Activated CD8-positive, alpha-beta memory T cell treated with anti-CD3 and anti-CD28 coated beads, Interleukin-2, amount 10 ng/mL, durations not matched to agents 7 days and 5 days (primary cell): ENCODE data around the gene NUDCD3. TPM values are rescaled to one million over a fixed set of nuclear protein-coding genes. Genes with fewer than 3 reads are reported as not detected.
"Not testable (repeated sequence)": the region's sequence is repeated elsewhere in the genome, so short reads cannot be mapped to it uniquely, and the experiment has no call there.

Source experiments
- ATAC-seq: fragments of 150-1000 bp; cut with Tn5 transposase; one replicate; pipeline ENCODE4 v1.10.0; 2021; ENCODE audit warnings: moderate library complexity
- CTCF ChIA-PET: fragments of 350-600 bp; sonication (Branson Sonifier 250); formaldehyde crosslinking; loops from one replicate; lab custom pipeline; 2021; ENCODE audit warnings: antibody characterized with exemption; lab: Charles Lee
- DNase-seq: peaks from one replicate; pipeline ENCODE4 v3.0.0-alpha.2; 2020
- H3K27ac Mint-ChIP-seq: one replicate; pipeline ENCODE4 v1.8.0; 2021; ENCODE audit warnings: mild to moderate bottlenecking, mixed read lengths
- H3K27me3 Mint-ChIP-seq: one replicate; pipeline ENCODE4 v1.8.0; 2021; ENCODE audit warnings: mixed read lengths
- H3K36me3 Mint-ChIP-seq: one replicate; pipeline ENCODE4 v1.8.0; 2021; ENCODE audit warnings: mild to moderate bottlenecking, mixed read lengths
- H3K4me1 Mint-ChIP-seq: one replicate; pipeline ENCODE4 v1.8.0; 2021; ENCODE audit warnings: mixed read lengths
- H3K4me3 Mint-ChIP-seq: one replicate; pipeline ENCODE4 v1.8.0; 2021; ENCODE audit warnings: mild to moderate bottlenecking, moderate library complexity, mixed read lengths
- H3K9me3 Mint-ChIP-seq: one replicate; pipeline ENCODE4 v1.8.0; 2022; ENCODE audit warnings: low read depth, mixed read lengths
- total RNA-seq, 2 experiments: library from RNA; stranded (reverse); gene quantifications; one replicate each; pipeline ENCODE4 v1.2.3, GENCODE V29; 2021

NUDCD3 gene
- total RNA-seq, 2 experiments from 2014 or later, result 92.2 to 101 TPM

DNA sequence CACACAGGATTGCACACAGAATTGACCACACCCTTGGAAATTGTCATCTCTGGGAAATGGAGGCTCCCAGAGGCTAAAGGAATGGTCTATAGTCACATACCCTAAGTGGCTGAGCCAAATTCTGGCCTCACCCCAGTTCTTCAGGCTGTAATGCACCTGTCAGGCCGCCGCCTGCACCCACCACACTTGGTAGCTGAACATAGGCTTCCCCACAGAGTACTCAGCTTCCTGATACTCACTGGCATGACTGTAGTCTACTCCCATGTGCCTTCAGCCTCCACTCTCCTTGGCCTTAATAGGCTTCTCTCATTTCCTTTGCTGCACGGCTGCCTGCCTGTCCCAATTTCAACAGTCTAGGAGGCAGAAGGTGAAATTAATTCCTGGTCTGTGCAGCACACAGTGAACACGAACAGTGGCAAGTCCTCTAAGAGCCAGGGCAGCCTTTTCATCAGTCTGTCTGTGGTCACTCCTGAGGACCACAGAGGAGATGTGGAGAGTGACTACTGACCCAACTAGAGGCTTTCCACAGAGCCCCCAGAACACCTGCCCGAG lies 42.5 kb downstream of the NUDCD3 start:
- Mint-ChIP-seq H3K27me3 (no peaks in the 10 kb centered on the region), H3K4me1 (peaks cover 22% of the 10 kb centered on the region), H3K36me3 (peaks cover 59% of the 10 kb centered on the region), H3K4me3 (no peak overlapping the region), H3K27ac (no peak overlapping the region), H3K9me3 (no peaks in the 10 kb centered on the region)
- ATAC-seq (no peak), DNase-seq (no peak)
- CTCF ChIA-PET, result interaction anchor here (1.4 kb wide), 1 partner anchor 207 kb away, joined by 4 read pairs; no protein-coding TSS in a partner anchor

DNA sequence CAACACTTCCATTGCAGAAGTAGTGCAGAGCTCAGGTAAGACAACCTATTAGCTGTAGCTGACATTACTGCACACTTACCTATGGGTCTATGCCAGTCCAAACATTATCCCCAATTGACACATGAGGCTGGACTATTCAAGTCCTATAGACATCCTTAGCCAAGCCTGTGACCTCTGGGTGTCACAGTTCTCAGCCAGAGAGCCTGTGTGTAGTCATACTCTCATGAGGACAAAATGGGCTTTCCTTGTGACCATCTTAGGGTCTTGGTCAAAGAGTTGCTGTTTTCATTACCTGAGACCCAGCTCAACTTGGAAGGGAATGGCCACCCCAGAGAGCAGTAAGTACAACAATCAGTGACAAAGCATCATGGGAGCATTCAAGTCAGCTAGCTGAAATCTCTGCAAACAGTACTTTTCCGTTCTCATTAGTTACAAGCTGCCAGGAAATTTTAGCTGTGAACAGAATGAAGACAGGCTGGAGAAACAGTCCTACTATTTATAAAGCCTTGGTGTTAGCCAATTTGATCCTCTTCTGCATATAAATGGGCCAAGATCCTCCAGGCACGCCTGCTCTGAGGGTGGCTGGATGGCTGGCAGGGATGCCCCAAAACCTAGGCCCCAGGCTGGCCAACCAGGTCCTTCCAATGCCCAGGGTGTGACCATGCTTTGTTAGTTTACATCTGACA lies 44.3 kb downstream of the NUDCD3 start:
- DNase-seq, result no peak
- no peak overlapping the region for H3K27ac Mint-ChIP-seq
- H3K9me3 Mint-ChIP-seq, result no peaks in the 10 kb centered on the region
- H3K27me3 Mint-ChIP-seq, result no peaks in the 10 kb centered on the region
- H3K36me3 Mint-ChIP-seq, result peaks cover 56% of the 10 kb centered on the region
- peaks cover 22% of the 10 kb centered on the region for H3K4me1 Mint-ChIP-seq
- CTCF ChIA-PET, result no interaction called here
- no peak for ATAC-seq
- no peak overlapping the region for H3K4me3 Mint-ChIP-seq

DNA sequence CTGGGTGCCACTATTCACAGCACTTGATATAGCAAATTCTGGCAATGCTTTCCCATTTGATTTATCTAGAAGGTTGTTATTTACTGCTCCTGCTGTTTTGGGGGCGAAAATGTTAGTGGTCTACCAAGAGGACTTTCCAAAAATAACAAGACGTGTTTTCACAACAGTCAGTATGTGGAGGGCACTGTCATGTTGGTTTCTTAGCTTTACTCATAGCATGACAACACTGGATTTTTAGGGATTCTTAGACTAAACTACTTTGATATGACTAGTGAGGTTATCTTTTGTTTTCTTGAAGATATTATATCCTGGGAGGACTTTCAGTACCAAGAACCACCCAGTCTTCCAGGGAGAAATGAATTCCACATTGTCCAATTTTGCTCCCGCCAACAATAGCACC lies 49.4 kb downstream of the NUDCD3 start:
- Mint-ChIP-seq H3K9me3 (no peaks in the 10 kb centered on the region), H3K36me3 (peaks cover 30% of the 10 kb centered on the region), H3K4me3 (no peak overlapping the region), H3K4me1 (peaks cover 14% of the 10 kb centered on the region), H3K27ac (no peak overlapping the region), H3K27me3 (no peaks in the 10 kb centered on the region)
- CTCF ChIA-PET, result interaction anchor here (1.2 kb wide), 1 partner anchor 9 kb away, joined by 3 read pairs; no protein-coding TSS in a partner anchor
- DNase-seq (no peak), ATAC-seq (no peak)

DNA sequence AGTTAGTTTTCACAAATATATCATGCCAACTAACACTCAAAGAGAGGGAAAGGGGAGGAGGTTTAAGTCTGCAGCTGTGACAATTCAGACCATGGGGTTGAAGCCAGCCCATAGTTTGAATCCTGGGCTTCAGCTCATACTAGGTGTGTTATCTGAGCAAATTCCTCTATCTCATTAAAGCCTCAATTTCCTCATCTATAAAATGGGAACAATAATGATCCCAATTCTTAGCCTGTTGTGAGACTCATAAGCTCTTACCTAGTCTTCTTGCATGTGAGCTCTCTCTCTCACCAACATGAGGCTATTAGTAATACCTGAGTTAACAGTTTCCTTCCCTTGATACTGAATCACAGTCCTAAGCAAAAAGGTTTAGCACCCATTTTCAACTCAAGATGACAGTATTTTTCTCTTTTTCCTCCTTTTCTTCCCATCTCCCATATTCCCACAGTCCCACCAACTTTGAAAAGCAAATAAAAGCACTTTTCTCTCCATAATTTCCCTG lies 49.8 kb downstream of the NUDCD3 start:
- CTCF ChIA-PET, result no interaction called here
- DNase-seq (no peak), ATAC-seq (no peak)
- peaks cover 27% of the 10 kb centered on the region for H3K36me3 Mint-ChIP-seq
- H3K4me3 Mint-ChIP-seq, result no peak overlapping the region
- peaks cover 17% of the 10 kb centered on the region for H3K4me1 Mint-ChIP-seq
- no peak overlapping the region for H3K27ac Mint-ChIP-seq
- H3K9me3 Mint-ChIP-seq, result no peaks in the 10 kb centered on the region
- H3K27me3 Mint-ChIP-seq, result no peaks in the 10 kb centered on the region

DNA sequence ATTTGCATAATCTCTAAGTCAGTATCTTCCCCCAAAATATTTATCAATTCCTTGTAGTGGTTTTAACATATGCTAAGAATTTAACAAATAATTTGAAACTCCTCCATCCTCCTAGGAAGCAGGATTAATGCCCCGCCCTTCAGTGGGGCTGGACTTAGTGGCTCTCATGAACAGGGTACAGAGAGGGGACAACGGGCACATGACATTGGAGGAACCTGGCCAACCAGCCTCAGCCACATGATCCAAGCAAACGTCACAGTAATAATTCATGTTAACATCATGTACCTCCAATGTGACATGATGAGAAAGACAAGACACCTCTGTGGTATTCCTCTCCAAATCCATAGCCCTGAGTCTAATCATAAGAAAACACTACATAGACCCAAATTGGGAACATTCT lies 50.5 kb downstream of the NUDCD3 start:
- H3K4me3 Mint-ChIP-seq, result no peak overlapping the region
- peaks cover 21% of the 10 kb centered on the region for H3K36me3 Mint-ChIP-seq
- no peaks in the 10 kb centered on the region for H3K9me3 Mint-ChIP-seq
- H3K27me3 Mint-ChIP-seq, result no peaks in the 10 kb centered on the region
- ATAC-seq, result no peak
- DNase-seq, result no peak
- CTCF ChIA-PET, result no interaction called here
- H3K27ac Mint-ChIP-seq, result no peak overlapping the region
- H3K4me1 Mint-ChIP-seq, result peaks cover 19% of the 10 kb centered on the region

DNA sequence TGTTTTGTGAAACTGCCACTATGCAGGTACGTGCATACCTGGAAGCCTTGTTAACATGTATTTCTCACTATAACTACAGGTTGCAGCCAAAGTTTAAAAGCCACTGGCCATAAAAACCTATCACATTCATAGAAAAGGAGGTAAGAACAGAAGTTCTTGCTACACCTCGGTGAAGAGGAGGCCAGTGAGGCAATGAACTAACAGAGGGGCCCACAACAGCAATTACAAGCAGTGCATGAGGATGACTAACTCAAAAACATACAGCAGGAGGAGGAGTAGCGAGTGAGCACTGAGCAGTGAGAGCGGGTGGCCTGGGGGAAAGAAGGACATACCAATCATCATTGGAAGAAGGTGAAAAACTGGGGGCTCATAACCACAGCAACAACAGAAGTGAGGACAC lies 51.6 kb downstream of the NUDCD3 start:
- H3K4me3 Mint-ChIP-seq, result no peak overlapping the region
- H3K27me3 Mint-ChIP-seq, result no peaks in the 10 kb centered on the region
- peaks cover 15% of the 10 kb centered on the region for H3K36me3 Mint-ChIP-seq
- CTCF ChIA-PET, result interaction anchor here (1.2 kb wide), 1 partner anchor 31 kb away, joined by 3 read pairs; no protein-coding TSS in a partner anchor
- peaks cover 19% of the 10 kb centered on the region for H3K4me1 Mint-ChIP-seq
- no peak for ATAC-seq
- no peak for DNase-seq
- no peaks in the 10 kb centered on the region for H3K9me3 Mint-ChIP-seq
- H3K27ac Mint-ChIP-seq, result no peak overlapping the region

DNA sequence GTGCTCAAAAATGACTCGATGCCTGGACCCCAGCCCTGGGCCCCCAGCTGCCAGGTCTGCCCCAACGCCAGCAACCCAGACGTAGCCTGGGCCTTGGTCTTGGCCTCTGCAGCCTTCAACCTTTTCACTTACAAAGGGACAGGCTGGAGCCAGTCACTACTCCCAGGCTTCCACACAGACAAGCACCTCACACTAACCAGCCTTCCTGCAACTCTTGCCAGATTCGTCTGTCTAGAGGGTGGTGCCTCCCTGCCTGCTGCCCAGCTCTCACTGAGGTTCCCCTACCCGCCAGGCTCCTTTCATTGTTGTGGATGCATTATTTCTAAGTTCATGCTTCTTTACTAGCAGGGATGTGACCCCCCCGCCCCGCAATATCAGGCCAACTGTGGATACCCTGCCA lies 56.3 kb downstream of the NUDCD3 start:
- no peaks in the 10 kb centered on the region for H3K9me3 Mint-ChIP-seq
- DNase-seq (no peak), ATAC-seq (peak; percentile 12)
- H3K4me3 Mint-ChIP-seq, result no peak overlapping the region
- H3K4me1 Mint-ChIP-seq, result peaks cover 12% of the 10 kb centered on the region
- peaks cover 12% of the 10 kb centered on the region for H3K36me3 Mint-ChIP-seq
- no peaks in the 10 kb centered on the region for H3K27me3 Mint-ChIP-seq
- H3K27ac Mint-ChIP-seq, result no peak overlapping the region
- CTCF ChIA-PET, result no interaction called here

DNA sequence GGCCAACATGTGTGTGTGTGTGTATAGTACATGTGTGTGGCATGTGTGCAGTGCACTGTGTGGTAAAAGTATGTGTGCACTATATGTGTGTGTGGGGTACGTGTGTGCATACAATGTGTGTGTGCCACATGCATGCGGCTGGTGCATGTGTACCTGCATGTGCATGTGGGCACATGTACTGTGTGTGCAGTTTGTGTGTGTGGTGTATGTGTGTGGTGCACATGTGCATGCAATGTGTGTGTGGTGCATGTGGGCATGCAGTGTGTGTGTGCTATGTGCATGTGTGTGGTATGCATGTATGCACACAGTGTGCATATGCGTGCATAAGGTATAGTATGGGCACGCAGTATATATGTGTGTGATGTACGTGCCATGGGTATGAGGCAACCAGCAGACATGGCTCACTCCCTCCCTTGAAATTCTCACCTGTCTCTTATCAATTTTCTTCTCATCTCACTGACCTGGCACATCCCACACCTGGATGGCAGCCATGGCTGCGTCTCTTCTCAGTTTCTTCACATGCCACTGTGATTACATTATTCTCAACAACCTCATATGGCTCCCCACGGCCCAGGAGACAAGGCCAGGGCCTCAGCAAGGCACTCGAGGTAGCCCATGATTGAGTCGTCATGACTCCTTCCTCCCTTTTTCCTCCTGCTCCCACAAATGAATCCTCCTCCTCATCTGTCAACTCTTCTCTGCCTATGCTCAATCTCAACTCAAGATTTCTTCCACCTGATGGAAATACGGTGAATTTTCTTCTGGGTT lies 57.0 kb downstream of the NUDCD3 start:
- no peak for DNase-seq
- CTCF ChIA-PET, result interaction anchor here (1.6 to 1.7 kb wide), 2 partner anchors 28 to 132 kb away, joined by 3 to 5 read pairs; no protein-coding TSS in a partner anchor
- no peak for ATAC-seq
- Mint-ChIP-seq H3K27me3 (no peaks in the 10 kb centered on the region), H3K36me3 (peaks cover 12% of the 10 kb centered on the region), H3K4me3 (no peak overlapping the region), H3K4me1 (peaks cover 13% of the 10 kb centered on the region), H3K9me3 (no peaks in the 10 kb centered on the region), H3K27ac (no peak overlapping the region)

DNA sequence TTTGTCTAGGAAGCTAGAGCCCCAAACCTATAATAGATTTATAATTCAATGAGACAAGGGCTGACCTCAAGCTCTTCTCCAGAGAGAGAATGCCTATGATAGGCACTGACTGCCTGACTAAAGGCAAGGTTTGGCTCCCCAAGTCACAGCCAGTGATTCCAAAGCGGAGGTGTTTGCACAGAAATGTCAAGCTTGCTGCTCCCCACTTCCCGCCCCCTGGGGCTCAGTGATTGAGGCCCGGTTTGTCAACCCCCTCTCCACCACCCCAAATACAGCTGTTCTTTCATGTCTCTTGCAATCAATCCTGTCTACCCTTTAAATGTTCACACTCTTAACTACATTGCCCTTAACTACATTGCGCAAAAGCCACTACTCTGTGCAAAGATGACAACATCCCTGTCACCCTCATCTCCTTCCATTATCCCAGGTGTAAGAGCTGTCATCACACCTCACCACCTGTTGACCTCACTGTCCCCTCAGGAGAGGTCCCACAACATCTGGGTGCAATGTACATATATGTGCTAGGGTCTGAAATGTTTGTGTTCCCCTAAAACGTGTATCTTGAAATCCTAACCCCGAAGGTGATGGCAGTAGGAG lies 58.0 kb downstream of the NUDCD3 start:
- H3K36me3 Mint-ChIP-seq, result peaks cover 9% of the 10 kb centered on the region
- DNase-seq, result no peak
- H3K27ac Mint-ChIP-seq, result no peak overlapping the region
- CTCF ChIA-PET, result interaction anchor here (1.2 to 1.9 kb wide), 5 partner anchors 9 to 133 kb away, joined by 3 to 5 read pairs (median 4); no protein-coding TSS in a partner anchor
- H3K4me1 Mint-ChIP-seq, result peaks cover 16% of the 10 kb centered on the region
- no peaks in the 10 kb centered on the region for H3K27me3 Mint-ChIP-seq
- ATAC-seq, result no peak
- H3K4me3 Mint-ChIP-seq, result no peak overlapping the region
- H3K9me3 Mint-ChIP-seq, result no peaks in the 10 kb centered on the region

DNA sequence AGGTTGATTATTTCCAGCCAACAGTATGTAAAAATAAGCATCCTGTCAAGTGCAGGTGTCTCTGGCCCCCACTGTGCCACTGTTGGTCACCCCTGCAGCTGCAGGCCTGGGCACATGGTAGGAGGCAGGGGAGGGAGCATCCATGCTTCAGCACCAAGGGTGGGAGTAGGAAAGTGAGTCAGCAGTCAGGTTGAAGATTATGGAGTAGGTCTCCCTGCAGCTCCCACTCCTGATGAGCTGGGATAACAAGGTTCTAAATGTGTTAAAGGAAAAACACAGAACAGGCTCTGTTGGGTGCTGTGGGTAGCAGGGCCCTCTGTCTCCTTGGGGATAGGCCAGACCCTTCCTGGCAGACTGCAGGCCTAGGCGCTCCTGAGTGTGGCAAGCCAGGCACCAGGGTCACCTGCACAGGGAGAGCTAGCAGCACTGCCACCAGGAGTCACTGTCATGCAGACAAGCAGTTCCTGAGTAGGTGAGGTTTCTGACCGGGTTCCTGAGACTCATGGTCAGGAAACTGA lies 59.3 kb downstream of the NUDCD3 start:
- H3K4me1 Mint-ChIP-seq, result peaks cover 10% of the 10 kb centered on the region
- no peaks in the 10 kb centered on the region for H3K9me3 Mint-ChIP-seq
- no peak overlapping the region for H3K27ac Mint-ChIP-seq
- DNase-seq (no peak), ATAC-seq (peak; percentile 33)
- no peaks in the 10 kb centered on the region for H3K27me3 Mint-ChIP-seq
- H3K36me3 Mint-ChIP-seq, result peaks cover 16% of the 10 kb centered on the region
- CTCF ChIA-PET, result interaction anchor here (1.2 to 1.9 kb wide), 2 partner anchors 15 to 46 kb away, joined by 4 read pairs; no protein-coding TSS in a partner anchor
- no peak overlapping the region for H3K4me3 Mint-ChIP-seq

DNA sequence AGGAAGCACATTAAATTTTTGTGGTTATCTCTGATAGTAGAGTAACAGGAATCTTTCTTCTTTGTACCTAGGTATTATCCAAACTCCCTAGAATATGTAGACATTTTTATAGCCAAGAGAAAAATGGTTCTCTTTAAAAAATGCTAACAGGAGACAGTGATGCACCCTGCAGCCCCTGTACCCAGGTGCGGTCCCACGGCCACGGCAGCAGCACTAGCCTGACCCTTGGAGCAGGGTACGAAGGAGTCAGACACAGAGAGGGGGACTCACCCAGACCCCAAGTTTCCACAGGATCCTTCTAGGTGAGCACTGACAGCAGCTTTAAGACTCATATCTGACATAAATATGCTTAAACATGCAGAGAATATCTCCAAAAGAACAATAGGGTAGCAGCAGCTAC lies 60.4 kb downstream of the NUDCD3 start:
- H3K4me3 Mint-ChIP-seq, result no peak overlapping the region
- peaks cover 4% of the 10 kb centered on the region for H3K4me1 Mint-ChIP-seq
- CTCF ChIA-PET, result interaction anchor here (0.7 kb wide), 1 partner anchor 1092 kb away, joined by 3 read pairs; no protein-coding TSS in a partner anchor
- H3K36me3 Mint-ChIP-seq, result peaks cover 23% of the 10 kb centered on the region
- DNase-seq, result no peak
- H3K27ac Mint-ChIP-seq, result no peak overlapping the region
- no peaks in the 10 kb centered on the region for H3K9me3 Mint-ChIP-seq
- ATAC-seq, result no peak
- H3K27me3 Mint-ChIP-seq, result no peaks in the 10 kb centered on the region

DNA sequence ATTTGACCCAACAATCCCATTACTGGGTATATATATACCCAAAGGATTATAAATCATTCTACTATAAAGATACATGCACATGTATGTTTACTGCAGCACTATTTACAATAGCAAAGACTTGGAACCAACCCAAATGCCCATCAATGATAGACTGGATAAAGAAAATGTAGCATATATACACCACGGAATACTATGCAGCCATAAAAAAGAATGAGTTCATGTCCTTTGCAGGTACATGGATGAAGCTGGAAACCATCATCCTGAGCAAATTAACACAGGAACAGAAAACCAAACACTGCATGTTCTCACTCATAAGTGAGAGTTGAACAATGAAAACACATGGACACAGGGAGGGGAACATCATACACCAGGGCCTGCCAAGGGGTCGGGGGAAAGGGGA lies 65.7 kb downstream of the NUDCD3 start:
- H3K9me3 Mint-ChIP-seq, H3K27ac Mint-ChIP-seq, H3K4me1 Mint-ChIP-seq, CTCF ChIA-PET, ATAC-seq, DNase-seq, H3K27me3 Mint-ChIP-seq, H3K4me3 Mint-ChIP-seq: not testable (repeated sequence)
- peaks cover 49% of the 10 kb centered on the region for H3K36me3 Mint-ChIP-seq

DNA sequence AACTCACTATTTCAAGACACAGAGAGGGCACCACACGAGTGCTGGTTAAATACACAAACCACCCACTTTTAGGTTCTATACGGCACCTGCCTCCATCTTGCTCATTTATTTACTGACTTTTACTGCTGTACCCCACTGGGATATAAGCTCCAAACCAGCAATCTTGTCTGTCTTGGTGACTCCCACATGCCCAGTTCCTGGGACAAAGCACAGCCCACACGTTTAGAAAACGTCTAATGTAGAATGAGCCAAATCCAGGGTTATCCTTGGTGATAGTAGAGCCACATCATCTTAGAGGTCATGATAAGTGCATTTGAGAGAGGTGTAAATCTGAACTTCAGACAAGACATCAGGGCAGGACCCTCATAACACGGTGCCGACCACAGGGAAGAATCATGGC lies 73.5 kb downstream of the NUDCD3 start:
- Mint-ChIP-seq H3K27ac (no peak overlapping the region), H3K4me3 (no peak overlapping the region), H3K4me1 (peaks cover 4% of the 10 kb centered on the region), H3K36me3 (peaks cover 27% of the 10 kb centered on the region), H3K27me3 (no peaks in the 10 kb centered on the region), H3K9me3 (no peaks in the 10 kb centered on the region)
- CTCF ChIA-PET, result interaction anchor here (1.7 to 2.2 kb wide), 2 partner anchors 11 to 15 kb away, joined by 4 to 6 read pairs; no protein-coding TSS in a partner anchor
- ATAC-seq (no peak), DNase-seq (no peak)
